Breast epithelium (tissue), 3 donors: ENCODE data around the gene GLRA3.

ENCODE experiments used
- POLR2A ChIP-seq: fragments of 450-650 bp; IDR thresholded peaks from one replicate; pipeline ENCODE4 v1.6.1; 2016; ENCODE audit warnings: antibody characterized with exemption, mild to moderate bottlenecking, moderate library complexity
- POLR2AphosphoS5 ChIP-seq, 3 donors: sonication (generic); formaldehyde crosslinking; IDR thresholded peaks; one replicate each; pipeline ENCODE4 v1.6.1; 2017; ENCODE audit warnings: antibody characterized with exemption in 3 of 3
- TF ChIP-seq, protein P1 (sequence below), 3 donors: fragments of 450-650 bp; IDR thresholded peaks; one replicate each; pipeline ENCODE4 v1.5.1; 2016 to 2017; ENCODE audit warnings: antibody characterized with exemption in 3 of 3, mild to moderate bottlenecking in 3 of 3, moderate library complexity in 3 of 3

DNA sequence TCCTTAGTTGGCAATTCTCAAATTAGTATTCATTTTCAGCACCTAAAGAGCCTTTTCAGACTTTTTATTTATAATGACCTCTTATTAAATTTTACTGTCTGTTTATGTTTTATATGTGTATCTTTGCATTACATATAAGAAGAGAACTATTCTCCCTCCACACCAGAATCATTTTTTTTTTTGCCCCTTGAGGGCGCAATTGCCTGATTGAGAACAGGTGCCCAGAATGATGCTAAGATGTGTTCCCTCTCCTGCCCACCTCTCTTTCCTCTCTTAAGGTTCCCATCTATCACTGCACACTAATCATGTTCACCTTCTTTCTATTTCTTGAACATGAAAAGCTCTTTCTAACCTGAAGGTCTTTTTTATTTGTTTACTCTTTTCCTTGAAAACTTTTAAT lies 44.9 kb upstream of the GLRA3 start:
- TF ChIP-seq POLR2AphosphoS5 (IDR thresholded peaks at IDR 0.05) (no peak), POLR2A (no peak)
- TF ChIP-seq, protein P1, sequence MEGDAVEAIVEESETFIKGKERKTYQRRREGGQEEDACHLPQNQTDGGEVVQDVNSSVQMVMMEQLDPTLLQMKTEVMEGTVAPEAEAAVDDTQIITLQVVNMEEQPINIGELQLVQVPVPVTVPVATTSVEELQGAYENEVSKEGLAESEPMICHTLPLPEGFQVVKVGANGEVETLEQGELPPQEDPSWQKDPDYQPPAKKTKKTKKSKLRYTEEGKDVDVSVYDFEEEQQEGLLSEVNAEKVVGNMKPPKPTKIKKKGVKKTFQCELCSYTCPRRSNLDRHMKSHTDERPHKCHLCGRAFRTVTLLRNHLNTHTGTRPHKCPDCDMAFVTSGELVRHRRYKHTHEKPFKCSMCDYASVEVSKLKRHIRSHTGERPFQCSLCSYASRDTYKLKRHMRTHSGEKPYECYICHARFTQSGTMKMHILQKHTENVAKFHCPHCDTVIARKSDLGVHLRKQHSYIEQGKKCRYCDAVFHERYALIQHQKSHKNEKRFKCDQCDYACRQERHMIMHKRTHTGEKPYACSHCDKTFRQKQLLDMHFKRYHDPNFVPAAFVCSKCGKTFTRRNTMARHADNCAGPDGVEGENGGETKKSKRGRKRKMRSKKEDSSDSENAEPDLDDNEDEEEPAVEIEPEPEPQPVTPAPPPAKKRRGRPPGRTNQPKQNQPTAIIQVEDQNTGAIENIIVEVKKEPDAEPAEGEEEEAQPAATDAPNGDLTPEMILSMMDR (IDR thresholded peaks at IDR 0.05) = no peak
